Measurements from ENCODE around the gene ARVCF.

- TF ChIP-seq CTCF (IDR thresholded peaks at IDR 0.05), result no peak
- TF ChIP-seq POLR2A (IDR thresholded peaks at IDR 0.05), result no peak
Measured at GRCh38 chr22:19991395-19991644, 25.3 kb downstream of the ARVCF start.
